Effector memory CD8-positive, alpha-beta T cell (primary cell): Measurements from ENCODE around the gene ISCA2.

ENCODE experiments used
- ATAC-seq: fragments of 150-1000 bp; cut with Tn5 transposase; replicated peaks from 2 replicates; pipeline ENCODE4 v1.10.0; 2021; ENCODE audit warnings: mild to moderate bottlenecking, moderate library complexity
- DNase-seq, 3 experiments: peaks; one replicate each; pipeline ENCODE4 v3.0.0; 2021
- H3K27ac Mint-ChIP-seq, 2 donors: one replicate each; pipeline ENCODE4 v1.8.0; 2022; ENCODE audit warnings: mild to moderate bottlenecking in 2 of 2, mixed read lengths in 2 of 2, moderate library complexity in 2 of 2
- H3K27me3 Mint-ChIP-seq, 2 donors: one replicate each; pipeline ENCODE4 v1.8.0; 2022; ENCODE audit warnings: mixed read lengths in 2 of 2
- H3K36me3 Mint-ChIP-seq: one replicate; pipeline ENCODE4 v1.8.0; 2022; ENCODE audit warnings: mild to moderate bottlenecking, moderate library complexity, mixed read lengths; ENCODE audit not compliant: insufficient read depth
- H3K4me1 Mint-ChIP-seq, 2 donors: one replicate each; pipeline ENCODE4 v1.8.0; 2022; ENCODE audit warnings: low read depth in 2 of 2, mixed read lengths in 2 of 2
- H3K4me3 Mint-ChIP-seq, 2 donors: one replicate each; pipeline ENCODE4 v1.8.0; 2022; ENCODE audit warnings: mild to moderate bottlenecking in 2 of 2, mixed read lengths in 2 of 2, moderate library complexity in 2 of 2
- H3K9me3 Mint-ChIP-seq, 2 donors: one replicate each; pipeline ENCODE4 v1.8.0; 2022; ENCODE audit warnings: mixed read lengths in 2 of 2

ISCA2 gene

GRCh38 chr14:74469548-74470518, 23.7 kb upstream of the ISCA2 start:
- Mint-ChIP-seq H3K27me3 (no peaks in the 10 kb centered on the region), H3K27ac (no peak overlapping the region)

GRCh38 chr14:74472601-74473000, 21.0 kb upstream of the ISCA2 start:
- H3K4me1 Mint-ChIP-seq = peaks cover 0 to 1% of the 10 kb centered on the region in 2 donors
- no peak for ATAC-seq
- H3K27me3 Mint-ChIP-seq = no peaks in the 10 kb centered on the region
- DNase-seq = no peak
- H3K27ac Mint-ChIP-seq = no peak overlapping the region
- H3K9me3 Mint-ChIP-seq = no peaks in the 10 kb centered on the region
- no peak overlapping the region for H3K4me3 Mint-ChIP-seq
- peaks cover 2% of the 10 kb centered on the region for H3K36me3 Mint-ChIP-seq

More at GRCh38 chr14:74469548-74470518, 23.7 kb upstream of the ISCA2 start:
- no peak for DNase-seq
- H3K4me1 Mint-ChIP-seq = peaks cover 0 to 1% of the 10 kb centered on the region in 2 donors
- H3K9me3 Mint-ChIP-seq = no peaks in the 10 kb centered on the region
- ATAC-seq = no peak
- H3K4me3 Mint-ChIP-seq = no peak overlapping the region
- peaks cover 2% of the 10 kb centered on the region for H3K36me3 Mint-ChIP-seq

- DNase-seq (no peak), ATAC-seq (no peak)
- Mint-ChIP-seq H3K4me1 (no peaks in the 10 kb centered on the region), H3K27ac (no peak overlapping the region), H3K27me3 (no peaks in the 10 kb centered on the region), H3K9me3 (no peaks in the 10 kb centered on the region), H3K4me3 (no peak overlapping the region), H3K36me3 (peaks cover 2% of the 10 kb centered on the region)
Measured at GRCh38 chr14:74474376-74474775, 19.2 kb upstream of the ISCA2 start.

- Mint-ChIP-seq H3K4me3 (no peak overlapping the region), H3K27me3 (no peaks in the 10 kb centered on the region), H3K9me3 (no peaks in the 10 kb centered on the region), H3K4me1 (no peaks in the 10 kb centered on the region), H3K36me3 (peaks cover 2% of the 10 kb centered on the region), H3K27ac (no peak overlapping the region)
- ATAC-seq (no peak), DNase-seq (no peak)
Measured at GRCh38 chr14:74475678-74476077, 17.9 kb upstream of the ISCA2 start.

- no peak overlapping the region for H3K4me3 Mint-ChIP-seq
- DNase-seq = no peak
- H3K9me3 Mint-ChIP-seq = no peaks in the 10 kb centered on the region
- H3K27ac Mint-ChIP-seq = no peak overlapping the region
- no peaks in the 10 kb centered on the region for H3K27me3 Mint-ChIP-seq
- no peaks in the 10 kb centered on the region for H3K4me1 Mint-ChIP-seq
- no peak for ATAC-seq
- peaks cover 2% of the 10 kb centered on the region for H3K36me3 Mint-ChIP-seq
Measured at GRCh38 chr14:74476107-74476506, 17.5 kb upstream of the ISCA2 start.

GRCh38 chr14:74476607-74477006, 17.0 kb upstream of the ISCA2 start:
- no peak overlapping the region for H3K4me3 Mint-ChIP-seq
- no peaks in the 10 kb centered on the region for H3K9me3 Mint-ChIP-seq
- H3K27ac Mint-ChIP-seq = no peak overlapping the region
- ATAC-seq (no peak), DNase-seq (no peak)
- no peaks in the 10 kb centered on the region for H3K4me1 Mint-ChIP-seq
- peaks cover 2% of the 10 kb centered on the region for H3K36me3 Mint-ChIP-seq
- H3K27me3 Mint-ChIP-seq = no peaks in the 10 kb centered on the region

GRCh38 chr14:74478996-74479635, 14.4 kb upstream of the ISCA2 start:
- ATAC-seq (no peak), DNase-seq (no peak)
- no peaks in the 10 kb centered on the region for H3K36me3 Mint-ChIP-seq
- H3K27me3 Mint-ChIP-seq = no peaks in the 10 kb centered on the region
- H3K9me3 Mint-ChIP-seq = no peaks in the 10 kb centered on the region
- no peaks in the 10 kb centered on the region for H3K4me1 Mint-ChIP-seq
- no peak overlapping the region for H3K4me3 Mint-ChIP-seq
- H3K27ac Mint-ChIP-seq = no peak overlapping the region

- DNase-seq = no peak
- Mint-ChIP-seq H3K9me3 (no peaks in the 10 kb centered on the region), H3K27ac (no peak overlapping the region), H3K4me1 (no peaks in the 10 kb centered on the region), H3K27me3 (no peaks in the 10 kb centered on the region), H3K36me3 (peaks cover 5% of the 10 kb centered on the region), H3K4me3 (no peak overlapping the region)
- no peak for ATAC-seq
Measured at GRCh38 chr14:74480046-74480445, 13.5 kb upstream of the ISCA2 start.

- Mint-ChIP-seq H3K4me3 (no peak overlapping the region), H3K27me3 (no peaks in the 10 kb centered on the region), H3K27ac (no peak overlapping the region), H3K4me1 (no peaks in the 10 kb centered on the region), H3K36me3 (peaks cover 5% of the 10 kb centered on the region), H3K9me3 (no peaks in the 10 kb centered on the region)
- DNase-seq (no peak), ATAC-seq (no peak)
Measured at GRCh38 chr14:74482571-74482970, 11.0 kb upstream of the ISCA2 start.

- Mint-ChIP-seq H3K4me1 (no peaks in the 10 kb centered on the region), H3K27ac (no peak overlapping the region), H3K4me3 (no peak overlapping the region), H3K27me3 (no peaks in the 10 kb centered on the region), H3K9me3 (no peaks in the 10 kb centered on the region), H3K36me3 (peaks cover 5% of the 10 kb centered on the region)
- ATAC-seq (no peak), DNase-seq (no peak)
Measured at GRCh38 chr14:74483321-74483720, 10.2 kb upstream of the ISCA2 start.

- Mint-ChIP-seq H3K4me1 (peaks cover 0 to 4% of the 10 kb centered on the region in 2 donors), H3K27ac (no peak overlapping the region), H3K4me3 (no peak overlapping the region), H3K27me3 (no peaks in the 10 kb centered on the region), H3K9me3 (no peaks in the 10 kb centered on the region), H3K36me3 (peaks cover 5% of the 10 kb centered on the region)
- DNase-seq = no peak
- no peak for ATAC-seq
Measured at GRCh38 chr14:74486164-74486563, 7.4 kb upstream of the ISCA2 start.

- ATAC-seq (no peak), DNase-seq (no peak)
- Mint-ChIP-seq H3K9me3 (no peaks in the 10 kb centered on the region), H3K4me3 (no peak overlapping the region), H3K4me1 (peaks cover 2 to 4% of the 10 kb centered on the region in 2 donors), H3K27ac (no peak overlapping the region), H3K36me3 (peaks cover 14% of the 10 kb centered on the region), H3K27me3 (no peaks in the 10 kb centered on the region)
Measured at GRCh38 chr14:74488786-74489397, 4.7 kb upstream of the ISCA2 start.

- no peak for ATAC-seq
- no peaks in the 10 kb centered on the region for H3K27me3 Mint-ChIP-seq
- no peaks in the 10 kb centered on the region for H3K9me3 Mint-ChIP-seq
- no peak for DNase-seq
- H3K27ac Mint-ChIP-seq = no peak overlapping the region
- H3K36me3 Mint-ChIP-seq = peaks cover 8% of the 10 kb centered on the region
- H3K4me3 Mint-ChIP-seq = no peak overlapping the region
- H3K4me1 Mint-ChIP-seq = peaks cover 16 to 18% of the 10 kb centered on the region in 2 donors
Measured at GRCh38 chr14:74490486-74490885, 3.1 kb upstream of the ISCA2 start.
